HG03520 (cell line): ENCODE results near the gene SLC45A1.

Experiments used
- ATAC-seq: cut with Tn5 transposase; IDR thresholded peaks from one replicate; pipeline ENCODE4 v1.9.1; 2021; ENCODE audit warnings: mild to moderate bottlenecking, moderate library complexity; ENCODE audit not compliant: unreplicated experiment

SLC45A1 gene

GRCh38 chr1:8351693-8352470 is 34.0 kb downstream of the SLC45A1 start:
- ATAC-seq: no peak

DNA sequence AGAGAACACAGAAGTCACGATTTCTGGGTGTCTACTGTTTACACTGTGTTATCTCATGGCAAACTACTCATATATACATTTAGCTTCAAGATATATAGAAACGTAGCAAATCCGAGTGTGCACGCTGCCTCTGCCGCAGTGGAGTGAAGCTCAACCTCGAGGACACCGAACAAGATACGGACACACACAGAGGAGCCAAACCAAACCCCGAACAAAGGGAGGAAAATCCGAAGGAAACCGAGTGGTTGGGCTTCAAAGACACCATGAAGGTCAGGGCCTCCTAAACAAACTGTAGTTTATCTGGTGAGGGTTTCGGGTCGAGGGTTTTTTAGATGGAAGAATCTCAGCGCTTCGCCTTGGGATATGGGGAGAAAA is 34.5 kb downstream of the SLC45A1 start:
- no peak for ATAC-seq

DNA sequence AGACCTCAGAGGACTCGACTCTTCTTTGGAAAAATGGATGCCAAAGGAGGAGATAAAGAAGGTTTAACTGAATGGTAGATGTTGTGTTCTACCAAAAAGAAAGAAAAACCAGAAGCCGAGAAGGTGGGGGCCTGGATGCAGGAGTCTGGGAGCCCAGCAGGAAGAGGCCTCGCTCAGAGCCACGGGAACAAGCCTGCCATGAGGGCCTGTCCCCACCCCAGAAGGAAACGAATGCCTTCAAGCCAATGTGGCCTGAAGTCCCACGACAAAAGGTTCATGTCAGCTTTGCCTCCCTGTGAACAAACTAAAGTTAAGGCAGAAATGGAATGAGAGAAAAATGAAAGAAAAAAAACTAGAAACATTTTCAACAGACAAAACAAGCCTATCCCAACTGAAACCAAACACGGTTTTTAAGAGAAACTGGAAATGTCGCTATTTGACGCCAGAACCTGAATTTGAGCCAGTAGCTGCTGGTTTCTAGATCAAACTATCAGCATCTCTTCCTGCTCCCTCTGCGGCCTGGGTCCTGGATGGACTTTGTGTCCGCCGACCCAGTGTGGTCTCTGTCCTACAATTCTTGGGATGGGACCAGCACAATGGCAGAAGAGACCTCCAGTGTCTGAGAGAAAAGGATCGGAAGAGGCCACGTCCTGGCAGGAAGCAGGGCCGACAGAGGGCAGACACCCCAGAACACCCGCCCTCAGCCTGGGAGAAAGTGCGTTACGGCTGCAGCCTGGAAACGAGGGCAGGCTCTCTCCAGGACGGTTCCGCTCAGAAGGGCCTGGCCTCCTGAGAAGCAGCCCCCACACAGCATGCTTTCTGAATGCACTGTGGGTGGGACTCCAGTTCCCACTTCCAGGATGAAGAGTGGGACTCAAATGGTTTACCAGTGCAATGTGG is 35.2 kb downstream of the SLC45A1 start:
- ATAC-seq: no peak

DNA sequence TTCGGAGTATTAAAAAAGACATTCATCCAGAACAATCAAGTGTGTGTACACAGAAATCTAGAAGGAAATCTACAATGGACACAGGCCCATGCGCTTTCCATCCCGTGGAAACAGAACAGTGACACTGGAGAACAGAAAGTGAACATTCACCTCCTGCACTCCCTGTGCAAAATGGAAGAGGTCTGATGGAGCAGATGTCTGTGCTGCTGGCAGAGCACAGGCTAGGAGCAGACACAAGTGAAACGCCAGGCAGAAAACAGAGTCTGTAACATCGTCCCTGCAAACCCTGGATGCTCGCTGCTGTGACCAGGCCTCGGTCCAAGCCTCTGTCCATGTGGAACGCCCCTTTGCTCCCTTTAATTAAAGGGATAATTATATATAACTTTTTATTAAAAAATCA is 36.1 kb downstream of the SLC45A1 start:
- ATAC-seq: no peak

DNA sequence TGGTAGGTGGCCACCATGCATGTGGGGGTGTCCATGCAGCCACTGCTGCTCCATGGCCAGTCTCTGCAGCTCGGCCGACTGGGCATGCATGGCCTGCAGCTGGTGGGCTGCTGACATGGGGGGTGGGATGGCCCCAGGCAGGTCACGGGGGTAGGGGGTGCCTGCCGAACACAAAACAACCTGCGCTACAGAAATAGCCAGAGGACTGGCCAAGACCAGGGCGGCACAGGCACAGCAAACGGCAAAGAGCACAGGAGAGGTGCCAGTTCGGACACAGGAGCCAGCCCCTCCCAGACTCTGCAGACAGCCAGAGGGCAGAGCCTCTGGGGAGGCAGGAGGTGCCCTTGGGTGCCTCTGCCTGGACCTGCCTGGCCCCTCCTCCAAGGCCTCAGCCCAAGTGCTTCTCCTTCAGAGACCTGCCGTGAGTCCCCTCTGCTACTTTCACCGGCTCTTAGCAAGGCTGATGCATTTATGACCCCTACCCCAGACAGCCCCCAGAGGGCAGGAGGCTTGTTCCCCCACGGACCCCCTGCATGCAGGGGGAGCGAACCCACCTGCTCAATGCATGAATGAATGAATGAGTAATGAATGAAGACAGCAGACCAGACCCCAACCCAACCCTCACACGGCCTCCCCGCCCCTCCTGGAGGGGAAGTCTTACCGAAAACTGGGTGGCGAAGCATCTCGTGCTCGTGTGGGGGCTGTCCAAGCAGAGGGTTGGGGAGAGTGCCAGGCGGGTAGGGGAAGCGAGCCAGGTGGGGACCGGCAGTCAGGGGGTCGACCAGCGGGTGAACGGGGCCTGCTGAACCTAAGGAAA is 37.7 kb downstream of the SLC45A1 start:
- no peak for ATAC-seq

- ATAC-seq: no peak
These were observed 38.6 kb downstream of the SLC45A1 start for GRCh38 chr1:8356256-8357209.

DNA sequence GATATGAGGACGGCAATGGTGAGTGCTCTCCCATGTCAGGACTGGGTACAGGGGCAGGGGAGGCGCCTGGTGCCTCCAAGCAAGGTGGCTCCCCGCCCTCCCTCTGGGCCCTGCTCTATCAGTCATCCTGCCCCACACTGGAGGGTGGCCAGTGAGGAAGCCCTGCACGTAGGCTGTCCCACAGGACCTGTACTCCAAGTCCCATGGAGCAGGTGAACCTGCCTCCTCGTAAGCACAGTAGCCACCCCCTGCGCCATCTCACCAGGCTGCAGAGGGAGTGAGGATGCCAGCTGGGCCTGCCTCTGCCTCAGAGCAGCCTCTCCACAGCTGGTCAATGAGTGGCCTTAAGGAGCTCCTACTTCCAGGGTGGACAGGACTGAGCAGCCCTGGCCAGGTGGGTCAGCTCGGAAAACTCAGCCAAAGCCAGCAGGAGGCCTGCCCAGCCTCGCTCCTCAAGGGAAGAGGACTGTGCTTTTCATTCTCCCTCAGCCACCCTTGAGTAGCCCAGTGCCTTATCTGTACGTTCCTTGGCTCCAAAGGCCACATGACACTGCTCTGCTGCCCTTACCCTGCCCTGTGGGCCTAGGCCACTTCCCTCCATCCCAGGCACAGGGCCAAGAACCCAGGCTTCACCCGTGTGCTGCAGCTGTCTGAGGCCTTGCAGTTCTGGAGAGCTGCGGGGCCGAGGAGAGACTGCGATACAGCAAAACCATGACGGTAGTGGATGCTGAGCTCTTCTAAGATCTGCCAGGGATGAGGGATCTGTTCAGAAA is 39.6 kb downstream of the SLC45A1 start:
- ATAC-seq: no peak

DNA sequence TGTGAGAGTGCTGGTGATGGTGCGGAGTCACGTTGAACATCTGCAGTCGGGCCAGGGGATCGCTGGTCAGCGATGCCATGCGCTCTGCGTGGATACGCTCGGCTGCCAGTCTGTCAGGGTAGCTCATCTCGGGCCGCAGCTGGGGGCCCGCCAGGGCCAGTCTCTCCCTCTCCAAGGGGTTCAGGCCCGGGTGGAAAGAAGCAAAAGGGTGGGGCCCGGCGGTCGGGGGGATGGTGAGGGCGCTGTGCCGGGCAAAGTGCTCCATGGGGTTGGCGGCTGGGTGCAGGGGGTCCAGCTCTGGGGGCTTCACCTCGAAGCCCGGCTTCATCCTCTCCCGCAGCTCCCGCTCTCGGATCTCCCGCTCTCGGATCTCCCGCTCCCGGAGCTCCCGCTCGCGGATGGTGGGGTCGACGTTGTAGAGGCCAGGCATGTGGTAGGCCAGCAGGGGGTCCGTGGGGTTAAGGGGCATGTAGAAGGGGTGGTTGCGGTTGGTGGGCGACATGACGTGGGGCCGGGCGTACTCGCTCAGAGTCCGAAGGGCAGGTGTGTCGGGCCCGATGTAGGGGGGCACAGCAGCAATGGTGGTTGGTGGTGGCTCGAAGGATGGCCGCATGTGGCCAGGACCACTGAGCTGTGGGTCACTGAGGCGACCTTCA is 40.5 kb downstream of the SLC45A1 start:
- no peak for ATAC-seq

GRCh38 chr1:8358897-8359616 is 41.1 kb downstream of the SLC45A1 start:
- ATAC-seq: no peak

- no peak for ATAC-seq
These were observed 41.9 kb downstream of the SLC45A1 start for GRCh38 chr1:8359617-8360481.

GRCh38 chr1:8360493-8361197 is 42.7 kb downstream of the SLC45A1 start:
- no peak for ATAC-seq

DNA sequence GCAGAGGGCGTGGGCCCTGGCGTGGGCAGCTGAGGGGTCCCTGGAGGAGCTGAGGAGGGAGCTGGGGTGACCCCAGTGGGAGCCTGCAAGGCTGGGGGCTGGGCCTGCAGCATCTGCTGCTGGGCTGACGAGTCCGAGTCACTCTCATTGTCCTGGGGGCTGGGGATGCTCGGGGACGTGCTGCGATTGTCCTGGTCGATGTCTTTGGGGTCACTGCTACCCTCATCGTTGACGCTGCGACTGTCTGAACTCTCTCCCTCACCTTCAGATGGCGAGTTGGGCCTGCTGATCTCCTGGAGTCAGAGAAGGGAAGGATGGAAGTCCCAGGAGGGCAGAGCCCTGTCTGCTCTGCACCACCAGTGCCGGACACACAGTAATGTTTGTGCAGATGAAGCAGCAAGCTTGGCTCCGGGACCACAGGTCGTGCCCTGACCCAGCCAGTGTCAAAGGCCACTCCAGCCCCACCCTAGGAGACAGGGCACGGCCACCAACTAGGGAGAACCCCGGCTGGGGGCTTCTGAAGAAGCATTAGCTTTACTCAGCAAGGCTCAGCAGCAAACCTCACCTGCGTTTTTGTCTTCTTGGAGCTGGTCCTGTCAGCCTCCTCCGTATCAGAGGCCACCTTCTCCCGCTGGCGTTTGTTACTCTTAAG is 43.4 kb downstream of the SLC45A1 start:
- no peak for ATAC-seq

GRCh38 chr1:8362701-8363101 is 44.8 kb downstream of the SLC45A1 start:
- no peak for ATAC-seq

DNA sequence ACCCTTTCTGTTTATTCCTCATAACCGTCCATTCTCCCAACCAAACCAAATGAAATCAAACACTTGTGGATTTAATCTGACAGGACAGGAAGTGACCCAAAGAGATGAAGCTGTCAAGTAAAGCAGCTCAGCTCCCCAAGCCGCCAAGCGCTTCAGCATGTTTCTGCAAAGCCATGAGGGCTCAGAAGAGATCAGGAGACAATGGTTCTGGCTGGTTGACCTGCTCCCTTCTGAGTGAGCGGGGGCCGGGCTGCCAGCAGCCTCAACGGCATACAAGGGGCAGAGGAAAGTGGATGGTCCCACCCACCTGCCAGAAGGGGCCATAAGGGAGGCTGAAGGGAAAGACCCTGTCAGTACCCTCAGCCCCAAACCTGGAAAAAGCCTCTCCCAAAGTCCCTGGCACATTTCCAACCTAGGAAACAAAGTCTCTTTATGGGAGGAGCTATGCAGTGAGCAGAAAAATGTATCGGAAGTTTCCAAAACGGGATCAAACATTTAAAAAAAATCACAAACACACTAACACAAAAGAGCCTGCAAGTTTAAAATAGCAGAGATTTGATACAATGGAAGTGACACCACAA is 45.4 kb downstream of the SLC45A1 start:
- no peak for ATAC-seq

DNA sequence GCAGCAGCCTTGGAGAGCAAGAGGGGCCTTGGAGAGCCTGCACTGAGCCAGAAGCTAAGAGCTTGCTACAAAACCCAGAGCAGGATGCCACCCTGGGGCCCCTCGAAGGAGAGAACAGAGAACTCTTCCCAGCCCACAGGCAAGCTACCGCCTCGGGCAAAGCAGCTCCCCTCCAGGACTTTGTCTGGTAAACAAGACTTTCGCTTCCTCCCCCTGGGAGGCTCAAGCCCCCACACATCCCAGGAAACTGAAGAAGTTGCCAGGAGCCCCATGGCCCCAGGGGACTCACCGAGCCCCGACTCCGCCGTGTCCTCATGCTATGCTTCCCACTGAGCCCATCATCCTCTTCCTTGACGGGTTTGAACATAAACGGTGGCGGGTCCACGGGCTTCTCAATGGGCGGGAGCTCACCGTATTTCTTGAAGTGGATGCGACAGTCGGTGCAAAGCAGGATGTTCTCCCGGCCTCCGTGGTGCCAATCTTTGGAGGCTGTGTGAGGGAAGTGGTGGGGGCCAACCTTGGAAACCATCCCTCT is 45.9 kb downstream of the SLC45A1 start:
- ATAC-seq: no peak
